ENCODE data around the gene SCG2. TPM values are rescaled to one million over a fixed set of nuclear protein-coding genes. Genes with fewer than 3 reads are reported as not detected.
A peak's percentile ranks its signal among the peaks of the same experiment; 100 is the strongest.

The SCG2 gene
- total RNA-seq, 3 donors from 2014 or later, result 3.5 to 11.5 (median 4.2) TPM

DNA sequence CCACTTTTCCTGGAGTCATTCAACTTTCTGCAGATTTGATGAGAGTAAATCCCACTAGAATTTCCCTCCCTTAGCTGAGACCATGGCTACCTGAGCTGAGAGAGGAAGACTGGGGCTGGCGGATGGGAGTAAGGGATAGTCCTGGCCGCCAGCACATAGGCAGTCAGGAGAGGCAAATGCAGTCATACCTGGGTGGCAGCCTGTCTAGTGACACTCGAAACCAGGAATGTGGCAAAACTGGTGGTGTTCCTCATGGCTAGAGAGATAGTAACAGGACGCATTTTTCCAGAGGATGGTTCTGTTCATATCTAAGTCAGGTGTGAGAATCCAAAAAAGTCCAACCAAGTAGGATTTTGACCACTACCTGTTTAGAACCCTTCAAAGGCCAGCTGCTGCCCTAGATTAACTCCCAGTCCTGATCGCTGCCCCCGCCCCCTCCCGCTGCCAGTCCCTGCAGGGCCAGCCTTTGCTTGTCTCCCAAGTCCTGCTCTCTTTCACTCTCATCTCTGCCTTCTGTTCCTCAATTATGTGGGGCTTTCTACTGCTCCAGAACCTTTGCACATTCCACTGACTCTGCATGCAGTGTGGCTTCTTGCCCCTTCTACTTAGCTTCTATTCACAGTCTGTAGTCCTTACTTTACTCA lies 17.4 kb upstream of the SCG2 start:
- Histone ChIP-seq H3K36me3 (ENCODE audit: low read depth) (no peaks in the 10 kb centered on the region), H3K4me3 (no peak overlapping the region), H3K9me3 (no peaks in the 10 kb centered on the region), H3K4me1 (ENCODE audit: low read depth) (no peaks in the 10 kb centered on the region)
- intact Hi-C loops (cut with DNase I, micrococcal nuclease), result no loop called here
- TF ChIP-seq CTCF (IDR thresholded peaks at IDR 0.05), result no peak
- DNase-seq, result no peak
- no peak for ATAC-seq

- H3K36me3 ChIP-seq (ENCODE audit: low read depth), result no peaks in the 10 kb centered on the region
- H3K4me1 ChIP-seq (ENCODE audit: low read depth), result no peaks in the 10 kb centered on the region
- intact Hi-C loops (cut with DNase I, micrococcal nuclease), result no loop called here
- DNase-seq (no peak), ATAC-seq (no peak)
- H3K4me3 ChIP-seq, result no peak overlapping the region
- TF ChIP-seq CTCF (IDR thresholded peaks at IDR 0.05), result no peak
- no peaks in the 10 kb centered on the region for H3K9me3 ChIP-seq
Observed at GRCh38 chr2:223618172-223619035, 16.2 kb upstream of the SCG2 start.

- DNase-seq (no peak), ATAC-seq (no peak)
- Histone ChIP-seq H3K36me3 (ENCODE audit: low read depth) (no peaks in the 10 kb centered on the region), H3K4me1 (ENCODE audit: low read depth) (no peaks in the 10 kb centered on the region), H3K4me3 (no peak overlapping the region), H3K9me3 (no peaks in the 10 kb centered on the region)
- intact Hi-C loops (cut with DNase I, micrococcal nuclease), result no loop called here
- no peak for TF ChIP-seq CTCF (IDR thresholded peaks at IDR 0.05)
Observed at GRCh38 chr2:223614534-223614933, 12.4 kb upstream of the SCG2 start.

DNA sequence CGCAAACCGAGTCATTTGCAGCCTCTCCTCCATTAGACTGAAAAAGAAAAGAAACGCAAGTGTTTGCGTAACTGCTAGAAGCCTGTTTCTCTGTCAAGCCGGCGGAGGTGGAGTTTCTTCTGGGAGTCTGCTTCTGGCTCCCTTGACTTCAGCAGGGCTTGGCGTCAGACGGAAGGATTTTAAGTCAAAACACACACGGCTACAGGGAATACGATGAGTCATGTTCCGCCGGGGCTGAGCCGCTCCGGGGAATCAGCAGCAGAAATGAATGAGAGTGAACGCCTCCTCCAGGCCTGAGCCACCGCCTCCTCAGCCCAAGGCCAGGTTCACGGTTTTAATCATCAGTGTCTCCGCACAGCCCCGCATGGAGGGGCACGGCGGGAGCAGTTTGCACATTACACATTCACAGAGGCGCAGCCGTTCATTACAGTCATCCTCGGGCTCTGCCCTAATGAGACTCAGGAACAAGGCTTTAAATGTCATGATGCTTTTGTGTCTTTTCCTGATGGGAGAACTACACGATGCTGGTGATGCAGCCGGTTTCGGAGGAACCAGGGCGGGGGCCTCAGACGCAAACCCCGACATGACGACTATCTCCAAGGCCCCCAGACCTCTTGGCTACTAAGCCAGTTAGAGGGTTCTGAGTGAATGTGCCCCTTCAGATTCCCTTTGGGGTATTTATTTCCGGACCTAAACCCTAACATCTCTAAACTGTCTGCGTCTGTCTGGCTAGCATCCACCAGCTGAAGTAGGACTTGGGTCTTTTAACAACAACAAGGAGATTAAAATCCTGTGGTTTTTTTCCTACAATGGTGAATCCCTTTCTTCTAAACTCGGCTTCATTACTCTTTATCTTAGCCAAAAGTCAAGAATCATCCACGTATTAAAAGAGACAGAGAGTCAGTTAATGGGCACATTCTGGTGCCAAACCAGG lies 11.1 kb upstream of the SCG2 start:
- intact Hi-C loops (cut with DNase I, micrococcal nuclease), result no loop called here

More for the DNA sequence above, 11.1 kb upstream of the SCG2 start:
- no peaks in the 10 kb centered on the region for H3K36me3 ChIP-seq (ENCODE audit: low read depth)
- no peaks in the 10 kb centered on the region for H3K4me1 ChIP-seq (ENCODE audit: low read depth)
- no peak overlapping the region for H3K4me3 ChIP-seq
- ATAC-seq (peak; percentile 87), DNase-seq (peak; percentile 48 to 65 (median 51))
- H3K9me3 ChIP-seq, result no peaks in the 10 kb centered on the region
- no peak for TF ChIP-seq CTCF (IDR thresholded peaks at IDR 0.05)
